ENCODE data around the gene CDKL1.
A peak's percentile ranks its signal among the peaks of the same experiment; 100 is the strongest.

DNA sequence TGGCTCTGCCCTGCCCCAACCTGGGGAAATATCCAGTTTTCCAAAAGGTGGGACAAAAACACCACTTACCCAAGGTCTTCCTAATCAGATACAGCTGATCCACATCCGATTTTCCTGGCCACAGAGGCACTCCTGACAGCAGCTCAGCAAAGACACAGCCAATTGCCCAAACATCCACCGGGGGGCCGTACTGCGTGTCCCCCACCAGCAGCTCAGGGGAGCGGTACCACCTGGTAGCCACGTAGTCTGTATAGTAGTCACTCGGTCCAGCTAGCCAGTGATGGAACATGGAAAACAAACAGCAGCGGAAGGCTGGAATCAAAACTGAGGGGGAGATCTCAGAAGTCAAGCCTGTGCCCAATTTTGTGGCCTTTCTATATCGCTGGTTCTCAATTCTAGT lies 55.7 kb downstream of the CDKL1 start:
- TF ChIP-seq CTCF (IDR thresholded peaks at IDR 0.05; ENCODE audit: low read depth, low read length) (peak; percentile 31), POLR2A (IDR thresholded peaks at IDR 0.05; ENCODE audit: extremely low read depth, insufficient read length) (no peak)
- TF ChIP-seq, protein P1, sequence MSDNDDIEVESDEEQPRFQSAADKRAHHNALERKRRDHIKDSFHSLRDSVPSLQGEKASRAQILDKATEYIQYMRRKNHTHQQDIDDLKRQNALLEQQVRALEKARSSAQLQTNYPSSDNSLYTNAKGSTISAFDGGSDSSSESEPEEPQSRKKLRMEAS (IDR thresholded peaks at IDR 0.05; ENCODE audit: low read depth, low read length), result no peak

Data from NB4 (cell line).